ENCODE results near the gene TMEM39B.

DNA sequence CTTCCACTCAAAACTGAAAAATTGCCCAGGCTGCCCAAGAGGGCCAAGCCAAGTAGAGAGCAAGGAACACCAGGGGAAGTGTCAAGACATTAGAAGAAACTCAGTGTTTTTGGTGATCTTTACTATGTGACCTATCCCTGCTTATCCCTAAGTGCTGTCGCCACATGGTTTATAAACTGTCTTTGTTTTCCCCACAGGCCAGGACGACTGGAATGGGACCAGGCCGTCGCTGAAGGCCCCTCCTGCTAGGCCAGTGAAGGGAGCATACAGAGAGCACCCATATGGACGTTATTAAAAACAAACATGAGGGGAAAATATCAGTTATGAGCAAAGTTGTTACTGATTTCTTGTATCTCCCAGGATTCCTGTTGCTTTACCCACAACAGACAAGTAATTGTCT lies 30.4 kb upstream of the TMEM39B start:
- TF ChIP-seq EZH2 (IDR thresholded peaks at IDR 0.05; ENCODE audit: borderline replicate concordance, low read depth, low read length, poor library complexity, severe bottlenecking): no peak
- TF ChIP-seq, protein P1, sequence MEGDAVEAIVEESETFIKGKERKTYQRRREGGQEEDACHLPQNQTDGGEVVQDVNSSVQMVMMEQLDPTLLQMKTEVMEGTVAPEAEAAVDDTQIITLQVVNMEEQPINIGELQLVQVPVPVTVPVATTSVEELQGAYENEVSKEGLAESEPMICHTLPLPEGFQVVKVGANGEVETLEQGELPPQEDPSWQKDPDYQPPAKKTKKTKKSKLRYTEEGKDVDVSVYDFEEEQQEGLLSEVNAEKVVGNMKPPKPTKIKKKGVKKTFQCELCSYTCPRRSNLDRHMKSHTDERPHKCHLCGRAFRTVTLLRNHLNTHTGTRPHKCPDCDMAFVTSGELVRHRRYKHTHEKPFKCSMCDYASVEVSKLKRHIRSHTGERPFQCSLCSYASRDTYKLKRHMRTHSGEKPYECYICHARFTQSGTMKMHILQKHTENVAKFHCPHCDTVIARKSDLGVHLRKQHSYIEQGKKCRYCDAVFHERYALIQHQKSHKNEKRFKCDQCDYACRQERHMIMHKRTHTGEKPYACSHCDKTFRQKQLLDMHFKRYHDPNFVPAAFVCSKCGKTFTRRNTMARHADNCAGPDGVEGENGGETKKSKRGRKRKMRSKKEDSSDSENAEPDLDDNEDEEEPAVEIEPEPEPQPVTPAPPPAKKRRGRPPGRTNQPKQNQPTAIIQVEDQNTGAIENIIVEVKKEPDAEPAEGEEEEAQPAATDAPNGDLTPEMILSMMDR (conservative IDR thresholded peaks at IDR 0.05; ENCODE audit: low read depth, low read length): no peak
